ENCODE data around the gene SGPL1. TPM values are rescaled to one million over a fixed set of nuclear protein-coding genes. Genes with fewer than 3 reads are reported as not detected.

SGPL1 gene
- total RNA-seq, 1 experiment from 2014 or later, result 69.4 TPM

DNA sequence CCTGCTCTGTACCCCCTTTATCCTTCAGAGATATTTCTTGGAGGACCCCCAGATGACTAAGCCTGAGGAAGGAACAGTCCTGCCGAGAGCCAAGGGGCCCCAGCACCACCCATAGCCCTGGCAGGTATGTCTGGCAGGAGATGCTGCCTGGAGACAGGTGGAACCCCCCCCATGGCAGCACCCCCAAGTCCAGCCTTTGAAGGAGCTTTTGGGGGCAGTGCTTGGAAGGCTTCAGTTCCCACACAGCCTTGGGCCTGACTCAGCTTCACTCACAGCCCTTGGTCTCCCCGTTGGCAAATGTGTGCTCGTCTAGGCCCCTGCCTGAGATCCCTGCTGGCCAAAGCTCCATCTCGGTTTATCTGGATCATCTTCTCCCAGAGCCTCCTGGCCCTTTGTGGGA is 95.6 kb downstream of the SGPL1 start:
- no peak overlapping the region for H3K4me3 ChIP-seq (replicated peaks in 1 of 2; ENCODE audit: low read depth in 1 of 2, low read length in 2 of 2)
- no peaks in the 10 kb centered on the region for H3K9me3 ChIP-seq (ENCODE audit: control insufficient read depth in 1 of 2, insufficient read depth in 1 of 2, low read depth in 1 of 2, low read length in 2 of 2)
- H2AFZ ChIP-seq (ENCODE audit: low read depth, low read length, poor library complexity, severe bottlenecking), result no peak overlapping the region
- ATAC-seq (no peak), DNase-seq (ENCODE audit: low read depth, low spot score) (no peak)
- H3K9ac ChIP-seq (ENCODE audit: low read length), result no peak overlapping the region
- no peaks in the 10 kb centered on the region for H4K20me1 ChIP-seq (ENCODE audit: insufficient read depth)
- no peak overlapping the region for H3K4me2 ChIP-seq (ENCODE audit: low read length)
- H3K36me3 ChIP-seq (ENCODE audit: control insufficient read depth in 1 of 2, insufficient read depth in 2 of 2, low read length in 2 of 2), result no peaks in the 10 kb centered on the region
- H3K4me1 ChIP-seq (ENCODE audit: control insufficient read depth in 1 of 2, insufficient read depth in 2 of 2, low read length in 2 of 2), result no peaks in the 10 kb centered on the region
- intact Hi-C loops (cut with micrococcal nuclease), result no loop called here
- BruUV-seq (replicated peaks), result no TSS peak
- POLR2A ChIA-PET, result no interaction called here
- RAD21 ChIA-PET (ENCODE audit: low non-redundant PET in 1 of 2, low total read pairs in 2 of 2, uncharacterized antibody in 2 of 2, unreplicated experiment in 2 of 2), result no interaction called here
- H3K27me3 ChIP-seq (ENCODE audit: insufficient read depth, low read length), result peaks cover 4% of the 10 kb centered on the region; the same call in 1 of the 2 replicates
- H3K79me2 ChIP-seq (ENCODE audit: insufficient read depth, low read length), result no peaks in the 10 kb centered on the region
- CTCF ChIA-PET, result no interaction called here
- H3K9me2 ChIP-seq (ENCODE audit: insufficient read depth), result no peaks in the 10 kb centered on the region
- no peak overlapping the region for H3K27ac ChIP-seq (ENCODE audit: low read depth, low read length)
- TF ChIP-seq, protein P1, sequence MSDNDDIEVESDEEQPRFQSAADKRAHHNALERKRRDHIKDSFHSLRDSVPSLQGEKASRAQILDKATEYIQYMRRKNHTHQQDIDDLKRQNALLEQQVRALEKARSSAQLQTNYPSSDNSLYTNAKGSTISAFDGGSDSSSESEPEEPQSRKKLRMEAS (IDR thresholded peaks at IDR 0.05), result no peak
- TF ChIP-seq, protein P2, sequence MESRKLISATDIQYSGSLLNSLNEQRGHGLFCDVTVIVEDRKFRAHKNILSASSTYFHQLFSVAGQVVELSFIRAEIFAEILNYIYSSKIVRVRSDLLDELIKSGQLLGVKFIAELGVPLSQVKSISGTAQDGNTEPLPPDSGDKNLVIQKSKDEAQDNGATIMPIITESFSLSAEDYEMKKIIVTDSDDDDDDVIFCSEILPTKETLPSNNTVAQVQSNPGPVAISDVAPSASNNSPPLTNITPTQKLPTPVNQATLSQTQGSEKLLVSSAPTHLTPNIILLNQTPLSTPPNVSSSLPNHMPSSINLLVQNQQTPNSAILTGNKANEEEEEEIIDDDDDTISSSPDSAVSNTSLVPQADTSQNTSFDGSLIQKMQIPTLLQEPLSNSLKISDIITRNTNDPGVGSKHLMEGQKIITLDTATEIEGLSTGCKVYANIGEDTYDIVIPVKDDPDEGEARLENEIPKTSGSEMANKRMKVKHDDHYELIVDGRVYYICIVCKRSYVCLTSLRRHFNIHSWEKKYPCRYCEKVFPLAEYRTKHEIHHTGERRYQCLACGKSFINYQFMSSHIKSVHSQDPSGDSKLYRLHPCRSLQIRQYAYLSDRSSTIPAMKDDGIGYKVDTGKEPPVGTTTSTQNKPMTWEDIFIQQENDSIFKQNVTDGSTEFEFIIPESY (IDR thresholded peaks at IDR 0.05; ENCODE audit: extremely low read depth, insufficient replicate concordance, low read length), result no peak
- TF ChIP-seq CBX3 (IDR thresholded peaks at IDR 0.05; ENCODE audit: low read depth), result no peak
- no peak for TF ChIP-seq RAD21 (IDR thresholded peaks at IDR 0.05; ENCODE audit: low read depth)
- TF ChIP-seq FOSL1 (IDR thresholded peaks at IDR 0.05; ENCODE audit: low read depth), result no peak
- no peak for TF ChIP-seq SRF (IDR thresholded peaks at IDR 0.05; ENCODE audit: low read depth)
- no peak for TF ChIP-seq JUND (IDR thresholded peaks at IDR 0.05)

DNA sequence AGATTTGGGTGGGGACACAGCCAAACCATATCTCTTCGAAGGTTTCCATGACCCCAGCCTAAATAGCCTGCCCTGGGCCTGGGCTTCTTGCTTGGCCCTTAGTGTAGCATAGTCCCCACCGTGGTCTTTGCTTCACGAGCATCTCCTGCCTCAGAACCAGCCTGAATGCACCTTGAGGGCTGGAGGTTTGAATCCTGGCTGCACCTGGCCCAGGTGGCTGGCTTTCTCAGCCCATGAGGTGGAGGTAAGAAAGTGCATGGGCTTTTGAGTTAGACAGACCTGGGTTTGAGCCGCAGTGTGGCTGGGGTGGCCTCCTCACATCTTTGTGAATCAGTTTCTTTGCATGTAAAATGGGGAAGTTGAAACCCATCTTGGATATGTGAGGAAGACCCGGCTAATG is 96.8 kb downstream of the SGPL1 start:
- Histone ChIP-seq H3K36me3 (ENCODE audit: control insufficient read depth in 1 of 2, insufficient read depth in 2 of 2, low read length in 2 of 2) (no peaks in the 10 kb centered on the region), H3K27ac (ENCODE audit: low read depth, low read length) (no peak overlapping the region), H2AFZ (ENCODE audit: low read depth, low read length, poor library complexity, severe bottlenecking) (no peak overlapping the region), H3K4me2 (ENCODE audit: low read length) (no peak overlapping the region), H3K79me2 (ENCODE audit: insufficient read depth, low read length) (no peaks in the 10 kb centered on the region), H4K20me1 (ENCODE audit: insufficient read depth) (no peaks in the 10 kb centered on the region), H3K9ac (ENCODE audit: low read length) (no peak overlapping the region), H3K4me3 (replicated peaks in 1 of 2; ENCODE audit: low read depth in 1 of 2, low read length in 2 of 2) (no peak overlapping the region), H3K4me1 (ENCODE audit: control insufficient read depth in 1 of 2, insufficient read depth in 2 of 2, low read length in 2 of 2) (no peaks in the 10 kb centered on the region), H3K27me3 (ENCODE audit: insufficient read depth, low read length) (peaks cover 4% of the 10 kb centered on the region; the same call in 1 of the 2 replicates), H3K9me3 (ENCODE audit: control insufficient read depth in 1 of 2, insufficient read depth in 1 of 2, low read depth in 1 of 2, low read length in 2 of 2) (no peaks in the 10 kb centered on the region), H3K9me2 (ENCODE audit: insufficient read depth) (no peaks in the 10 kb centered on the region)
- BruUV-seq (replicated peaks), result no TSS peak
- no peak for ATAC-seq
- ChIA-PET RAD21 (ENCODE audit: low non-redundant PET in 1 of 2, low total read pairs in 2 of 2, uncharacterized antibody in 2 of 2, unreplicated experiment in 2 of 2) (no interaction called here), CTCF (interaction anchor here (0.9 kb wide), 1 partner anchor 10 kb away, joined by 3 read pairs; no protein-coding TSS in a partner anchor), POLR2A (no interaction called here)
- no peak for DNase-seq (ENCODE audit: low read depth, low spot score)
- intact Hi-C loops (cut with micrococcal nuclease), result no loop called here
- TF ChIP-seq, protein P1 (IDR thresholded peaks at IDR 0.05), result no peak
- no peak for TF ChIP-seq ZFX (IDR thresholded peaks at IDR 0.05)
- no peak for TF ChIP-seq ZNF274 (IDR thresholded peaks at IDR 0.05; ENCODE audit: low read depth, low read length)
- no peak for TF ChIP-seq JUND (IDR thresholded peaks at IDR 0.05)
- TF ChIP-seq CBX3 (IDR thresholded peaks at IDR 0.05; ENCODE audit: low read depth), result no peak
- TF ChIP-seq POLR2AphosphoS5 (IDR thresholded peaks at IDR 0.05; ENCODE audit: low read depth, low read length), result no peak
- TF ChIP-seq, protein P3, sequence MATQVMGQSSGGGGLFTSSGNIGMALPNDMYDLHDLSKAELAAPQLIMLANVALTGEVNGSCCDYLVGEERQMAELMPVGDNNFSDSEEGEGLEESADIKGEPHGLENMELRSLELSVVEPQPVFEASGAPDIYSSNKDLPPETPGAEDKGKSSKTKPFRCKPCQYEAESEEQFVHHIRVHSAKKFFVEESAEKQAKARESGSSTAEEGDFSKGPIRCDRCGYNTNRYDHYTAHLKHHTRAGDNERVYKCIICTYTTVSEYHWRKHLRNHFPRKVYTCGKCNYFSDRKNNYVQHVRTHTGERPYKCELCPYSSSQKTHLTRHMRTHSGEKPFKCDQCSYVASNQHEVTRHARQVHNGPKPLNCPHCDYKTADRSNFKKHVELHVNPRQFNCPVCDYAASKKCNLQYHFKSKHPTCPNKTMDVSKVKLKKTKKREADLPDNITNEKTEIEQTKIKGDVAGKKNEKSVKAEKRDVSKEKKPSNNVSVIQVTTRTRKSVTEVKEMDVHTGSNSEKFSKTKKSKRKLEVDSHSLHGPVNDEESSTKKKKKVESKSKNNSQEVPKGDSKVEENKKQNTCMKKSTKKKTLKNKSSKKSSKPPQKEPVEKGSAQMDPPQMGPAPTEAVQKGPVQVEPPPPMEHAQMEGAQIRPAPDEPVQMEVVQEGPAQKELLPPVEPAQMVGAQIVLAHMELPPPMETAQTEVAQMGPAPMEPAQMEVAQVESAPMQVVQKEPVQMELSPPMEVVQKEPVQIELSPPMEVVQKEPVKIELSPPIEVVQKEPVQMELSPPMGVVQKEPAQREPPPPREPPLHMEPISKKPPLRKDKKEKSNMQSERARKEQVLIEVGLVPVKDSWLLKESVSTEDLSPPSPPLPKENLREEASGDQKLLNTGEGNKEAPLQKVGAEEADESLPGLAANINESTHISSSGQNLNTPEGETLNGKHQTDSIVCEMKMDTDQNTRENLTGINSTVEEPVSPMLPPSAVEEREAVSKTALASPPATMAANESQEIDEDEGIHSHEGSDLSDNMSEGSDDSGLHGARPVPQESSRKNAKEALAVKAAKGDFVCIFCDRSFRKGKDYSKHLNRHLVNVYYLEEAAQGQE (IDR thresholded peaks at IDR 0.05; ENCODE audit: low read depth), result no peak
- TF ChIP-seq SP1 (IDR thresholded peaks at IDR 0.05; ENCODE audit: low read depth), result no peak
- TF ChIP-seq EZH2 (IDR thresholded peaks at IDR 0.05), result no peak
- TF ChIP-seq FOSL1 (IDR thresholded peaks at IDR 0.05; ENCODE audit: low read depth), result no peak
- TF ChIP-seq SIN3A (IDR thresholded peaks at IDR 0.05; ENCODE audit: low read depth), result no peak
- no peak for TF ChIP-seq ELF1 (IDR thresholded peaks at IDR 0.05; ENCODE audit: borderline replicate concordance, low read depth)
- TF ChIP-seq POLR2A (IDR thresholded peaks at IDR 0.05; ENCODE audit: borderline replicate concordance, extremely low read depth, insufficient read depth, insufficient read length), result no peak
- TF ChIP-seq SRF (IDR thresholded peaks at IDR 0.05; ENCODE audit: low read depth), result no peak
- TF ChIP-seq EZH2phosphoT487 (IDR thresholded peaks at IDR 0.05; ENCODE audit: borderline replicate concordance), result no peak

Measured in HCT116 (cell line).